GM03348 (cell line): ENCODE data around the gene SFSWAP.
"Not testable (repeated sequence)": the region's sequence is repeated elsewhere in the genome, so short reads cannot be mapped to it uniquely, and the experiment has no call there.

ENCODE experiments used
- DNase-seq: peaks from one replicate; pipeline ENCODE4 v3.0.0; 2012; ENCODE audit warnings: low spot score

Gene SFSWAP

DNA sequence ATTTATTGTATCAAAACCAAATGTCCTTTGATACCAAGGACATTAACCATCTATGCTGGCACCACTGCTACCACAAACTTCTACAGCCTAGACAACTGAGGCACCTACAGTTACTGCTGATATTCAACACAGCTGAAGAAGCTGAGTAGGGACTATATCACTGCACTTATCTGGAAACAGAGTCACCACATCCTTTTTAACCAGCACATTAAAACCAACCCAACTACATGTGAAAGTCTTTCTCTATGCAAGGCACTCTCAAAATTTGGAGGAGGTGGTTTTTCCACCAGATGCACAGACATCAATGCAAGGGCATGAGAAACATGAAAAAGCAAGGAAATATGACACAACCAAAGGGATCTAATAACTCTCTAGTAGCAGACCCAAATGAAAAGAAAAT, 7.7 kb upstream of the SFSWAP start:
- no peak for DNase-seq

DNA sequence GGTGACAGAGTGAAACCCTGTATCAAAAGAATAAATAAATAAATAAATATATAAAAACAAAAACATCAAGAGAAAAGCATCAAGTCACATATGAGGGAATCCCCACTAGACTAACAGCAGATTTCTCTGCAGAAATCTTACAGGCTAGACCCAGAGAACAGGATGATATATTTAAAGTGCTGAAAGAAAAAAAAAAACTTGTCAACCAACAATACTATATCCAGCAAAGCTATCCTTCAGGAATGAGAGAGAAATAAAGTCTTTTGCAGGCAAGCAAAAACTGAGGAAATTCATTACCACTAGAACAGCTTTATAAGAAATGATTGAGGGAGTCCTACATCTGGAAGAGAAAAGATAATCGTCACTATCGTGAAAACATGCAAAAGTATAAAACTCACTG, 6.4 kb upstream of the SFSWAP start:
- no peak for DNase-seq

DNA sequence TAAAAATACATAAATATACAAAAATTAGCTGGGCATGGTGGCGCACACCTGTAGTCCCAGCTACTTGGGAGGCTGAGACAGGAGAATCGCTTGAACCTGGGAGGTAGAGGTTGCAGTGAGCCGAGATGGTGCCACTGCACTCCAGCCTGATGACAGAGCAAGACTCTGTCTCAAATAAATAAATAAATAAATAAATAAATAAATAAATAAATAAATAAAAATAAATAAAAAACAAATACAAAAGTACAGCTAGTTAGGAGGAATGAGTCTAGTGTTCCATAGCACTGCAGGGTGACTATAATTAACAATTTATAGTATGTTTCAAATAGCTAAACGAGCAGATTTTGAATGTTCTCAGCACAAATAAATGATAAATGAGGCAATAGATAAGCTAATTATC, 4.2 kb upstream of the SFSWAP start:
- DNase-seq: not testable (repeated sequence)

DNA sequence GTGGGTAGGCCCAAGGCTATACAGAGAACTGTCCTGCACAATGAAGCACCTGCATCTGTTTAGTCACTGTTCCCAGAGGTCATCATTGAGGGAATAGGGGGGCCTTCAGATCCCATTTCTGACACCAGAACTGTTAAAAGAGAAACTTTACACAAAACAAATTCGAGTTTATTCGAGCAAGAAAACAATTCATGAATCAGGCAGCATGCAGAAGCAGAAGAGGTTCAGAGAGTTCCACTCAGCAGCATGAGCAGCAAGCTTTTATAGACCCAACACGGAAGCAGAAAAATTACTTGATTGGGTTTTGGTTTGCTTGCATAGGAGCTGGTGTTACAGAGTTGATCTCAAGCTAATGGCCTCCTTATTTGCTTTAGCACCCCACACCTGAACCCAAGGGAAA, 1.7 kb upstream of the SFSWAP start:
- no peak for DNase-seq

DNA sequence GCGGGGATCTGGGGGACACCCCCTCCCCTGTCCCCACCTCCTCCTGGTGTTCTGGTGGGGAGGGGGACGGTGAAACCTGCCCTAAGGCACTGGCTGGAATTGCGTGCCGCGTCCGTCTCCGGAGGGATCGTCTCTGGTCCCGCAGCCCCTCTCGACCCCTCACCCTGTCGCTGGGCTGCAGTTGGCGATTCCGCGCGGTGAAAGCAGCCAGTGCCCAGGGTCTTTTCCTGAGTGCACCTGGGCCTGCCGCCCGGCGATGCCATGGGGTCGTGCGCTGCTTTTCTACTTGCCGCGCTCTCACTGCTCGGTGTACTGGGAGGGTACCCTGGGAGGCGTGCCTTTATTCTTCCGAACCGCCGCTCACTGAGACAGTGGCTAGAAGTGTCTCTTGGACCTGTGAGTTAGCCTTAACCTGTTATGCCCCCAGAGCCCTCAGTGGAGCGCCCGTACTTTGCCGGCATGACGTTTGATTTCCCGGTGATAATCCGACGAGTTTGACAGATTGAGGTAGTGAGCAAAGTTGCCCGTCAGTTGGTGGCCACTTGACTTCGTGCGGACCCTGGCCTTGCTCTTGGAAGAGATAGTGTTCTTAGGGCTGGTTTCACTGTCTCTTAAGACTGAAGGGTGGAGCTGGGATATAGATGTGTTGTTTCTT, 788 bp downstream of the SFSWAP start:
- no peak for DNase-seq

DNA sequence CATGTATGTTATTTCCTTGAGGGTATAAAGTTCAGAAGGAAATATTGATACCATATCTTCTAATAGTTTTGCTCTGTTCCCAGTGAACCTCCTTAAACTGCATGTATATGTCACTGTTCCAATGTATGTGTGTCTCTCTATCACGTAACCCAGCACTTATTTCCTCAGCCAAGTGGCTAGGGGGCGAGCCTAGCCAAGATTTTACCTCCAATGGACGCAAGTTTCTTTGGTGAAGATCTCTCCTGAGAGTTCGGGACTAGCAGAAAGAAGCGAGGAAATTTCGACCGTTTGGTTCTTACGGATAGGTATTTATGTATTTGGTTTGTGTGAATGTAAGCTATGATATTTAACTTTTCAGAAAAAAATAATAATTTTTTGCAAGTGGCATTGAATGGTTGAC, 2.5 kb downstream of the SFSWAP start:
- no peak for DNase-seq

DNA sequence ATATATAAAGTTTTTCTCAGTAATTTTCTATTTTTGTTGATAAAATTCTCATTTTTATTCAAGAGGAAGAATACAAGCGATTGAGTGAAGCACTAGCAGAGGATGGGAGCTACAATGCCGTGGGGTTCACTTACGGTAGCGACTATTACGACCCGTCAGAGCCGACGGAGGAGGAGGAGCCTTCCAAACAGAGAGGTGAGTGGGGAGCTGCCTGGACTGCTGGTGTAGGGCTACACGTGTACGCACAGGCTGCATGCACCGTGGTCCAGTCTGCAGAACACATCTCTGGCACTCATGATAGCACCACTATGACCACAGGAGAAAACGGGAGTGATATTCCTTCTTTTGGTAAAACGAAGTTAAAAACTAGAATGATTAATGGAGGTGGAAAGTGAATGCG, 3.9 kb downstream of the SFSWAP start:
- no peak for DNase-seq

DNA sequence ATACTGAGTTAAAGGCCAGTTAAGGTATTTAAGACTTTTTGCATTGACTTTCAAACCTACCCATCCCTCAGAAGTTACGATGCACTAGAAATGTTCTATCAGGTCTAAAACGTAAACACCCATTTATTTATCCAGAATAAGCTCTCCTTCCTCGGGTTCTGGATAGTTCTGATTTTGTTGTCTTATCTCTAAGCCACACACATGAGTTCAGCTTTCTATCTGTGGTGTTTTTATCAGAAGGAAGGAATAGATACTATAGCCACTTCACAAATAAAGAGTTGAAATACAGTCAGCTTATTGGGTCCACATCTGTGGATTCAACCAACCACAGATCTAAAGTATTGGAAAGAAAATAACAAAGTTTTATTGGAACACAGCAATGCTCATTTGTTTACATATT, 5.4 kb downstream of the SFSWAP start:
- DNase-seq: no peak

DNA sequence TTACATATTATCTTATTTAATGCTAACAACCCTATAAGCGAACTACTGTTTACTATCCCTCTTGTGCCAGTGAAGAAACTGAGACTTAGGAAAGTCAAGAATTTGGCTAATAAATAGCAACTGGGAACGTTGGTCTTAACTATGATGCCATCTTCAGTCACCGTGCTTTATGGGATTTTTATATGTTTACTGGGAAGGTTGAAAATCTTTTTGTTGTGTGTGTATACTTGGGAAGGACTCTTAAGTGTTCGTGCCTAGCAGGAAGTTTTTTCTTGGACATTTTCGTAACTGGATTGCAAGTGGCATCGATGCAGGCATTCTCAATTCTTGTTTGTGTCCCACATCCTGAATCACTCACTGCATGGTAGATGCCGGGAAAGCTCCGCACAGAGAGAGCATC, 9.4 kb downstream of the SFSWAP start:
- DNase-seq: no peak

DNA sequence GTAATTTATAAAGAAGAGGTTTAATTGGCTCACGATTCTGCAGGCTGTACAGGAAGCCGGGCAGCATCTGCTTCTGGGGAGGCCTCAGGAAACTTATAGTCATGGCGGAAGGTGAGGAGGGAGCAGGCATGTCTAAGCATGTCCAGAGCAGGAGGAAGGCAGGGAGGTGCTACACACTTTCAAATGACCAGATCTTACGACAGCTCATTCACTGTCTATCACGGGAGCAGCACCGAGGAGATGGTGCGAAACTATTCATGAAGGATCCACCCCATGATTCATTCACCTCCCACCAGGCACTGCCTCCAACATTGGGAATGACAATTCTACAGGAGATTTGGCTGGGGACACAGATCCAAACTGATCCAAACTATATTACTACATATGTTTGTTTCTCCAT, 10.0 kb downstream of the SFSWAP start:
- no peak for DNase-seq

DNA sequence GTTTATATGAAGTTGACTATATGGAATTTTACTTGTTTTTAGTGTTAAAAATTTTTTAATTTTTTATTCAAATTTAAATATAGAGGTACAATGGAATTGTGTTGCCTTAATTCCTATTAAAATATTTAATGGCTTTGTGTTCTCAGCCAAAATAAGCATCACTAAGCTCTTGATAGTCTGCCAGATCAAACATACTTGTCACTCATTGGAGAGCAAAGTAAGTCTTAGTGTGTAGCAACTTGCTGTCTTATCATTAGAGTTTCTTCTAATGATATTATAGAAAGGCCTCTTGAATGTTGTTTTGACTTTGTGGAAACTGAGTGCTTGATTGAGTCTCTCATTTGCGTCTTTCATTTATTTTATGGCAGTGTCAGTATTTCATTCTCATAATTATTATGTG, 10.7 kb downstream of the SFSWAP start:
- DNase-seq: no peak

DNA sequence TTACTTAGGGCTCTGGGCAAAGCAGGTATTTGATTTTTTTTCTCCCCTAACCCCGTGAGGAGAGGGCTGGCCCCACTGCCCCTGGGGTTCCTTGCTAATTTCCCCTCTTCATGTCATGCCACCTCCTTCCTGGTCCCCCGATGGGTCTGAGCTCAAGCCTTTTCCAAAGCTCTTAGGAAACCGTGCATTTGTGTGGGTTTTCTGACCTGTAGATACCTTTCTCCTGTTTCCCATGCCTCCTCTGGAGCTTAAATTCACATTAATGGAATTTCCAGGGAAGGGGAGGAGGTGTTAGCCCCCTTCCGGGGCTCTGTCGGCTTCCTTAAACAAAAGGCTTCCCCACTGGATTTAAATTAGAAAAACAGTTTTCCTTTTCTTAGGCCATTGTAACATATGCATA, 12.6 kb downstream of the SFSWAP start:
- no peak for DNase-seq

DNA sequence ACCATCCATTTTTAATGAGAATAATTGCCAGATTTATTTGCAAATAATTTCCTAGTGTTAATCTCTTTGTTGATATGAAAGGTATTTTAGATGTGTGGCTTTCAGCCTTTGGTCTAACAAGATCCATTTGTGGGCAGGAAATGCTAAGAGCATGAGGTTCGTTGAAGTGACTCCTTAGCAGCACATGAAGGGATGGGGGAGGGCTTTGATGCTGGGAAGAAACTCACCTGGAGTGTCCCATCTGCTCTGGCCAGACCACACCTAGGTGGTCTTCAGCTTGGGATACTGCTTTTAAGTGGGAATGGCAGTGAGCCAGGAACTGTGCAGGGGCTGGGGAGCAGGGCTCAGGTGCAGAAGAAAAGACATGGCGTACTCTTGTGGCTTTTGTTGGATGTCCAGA, 13.6 kb downstream of the SFSWAP start:
- no peak for DNase-seq

DNA sequence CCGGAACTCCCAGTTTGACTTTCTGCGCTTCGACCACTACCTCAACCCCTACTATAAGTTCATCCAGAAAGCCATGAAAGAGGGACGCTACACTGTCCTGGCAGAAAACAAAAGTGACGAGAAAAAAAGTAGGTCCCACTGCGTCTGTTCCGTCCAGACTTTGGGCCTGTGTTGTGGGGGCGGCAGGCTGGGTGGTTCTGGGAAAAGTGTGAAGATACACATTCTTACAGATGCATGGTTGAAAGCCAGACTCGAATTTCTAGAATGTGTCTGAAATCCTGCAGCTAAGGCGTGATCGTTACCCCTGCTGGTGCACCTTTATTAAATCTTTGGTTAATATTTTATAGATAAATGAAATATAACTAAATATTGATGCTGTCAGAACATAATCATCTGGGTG, 14.6 kb downstream of the SFSWAP start:
- no peak for DNase-seq

DNA sequence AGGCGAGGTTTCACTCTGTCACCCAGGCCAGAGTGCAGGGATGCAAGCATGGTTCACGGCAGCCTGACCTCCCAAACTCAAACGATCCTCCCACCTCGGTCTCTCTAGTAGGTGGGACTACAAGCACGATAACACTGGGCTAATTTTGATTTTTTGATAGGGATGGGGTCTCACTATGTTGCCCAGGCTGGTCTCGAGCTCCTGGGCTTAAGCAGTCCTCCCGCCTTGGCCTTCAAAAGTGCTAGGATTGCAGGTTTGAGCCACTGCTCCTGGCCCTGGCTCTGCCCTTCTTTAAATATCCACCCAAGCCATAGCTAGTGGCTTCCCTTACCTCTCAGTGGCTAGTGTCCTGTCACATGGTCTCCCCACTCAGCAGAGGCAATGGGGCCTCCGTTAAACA, 17.8 kb downstream of the SFSWAP start:
- DNase-seq: no peak

DNA sequence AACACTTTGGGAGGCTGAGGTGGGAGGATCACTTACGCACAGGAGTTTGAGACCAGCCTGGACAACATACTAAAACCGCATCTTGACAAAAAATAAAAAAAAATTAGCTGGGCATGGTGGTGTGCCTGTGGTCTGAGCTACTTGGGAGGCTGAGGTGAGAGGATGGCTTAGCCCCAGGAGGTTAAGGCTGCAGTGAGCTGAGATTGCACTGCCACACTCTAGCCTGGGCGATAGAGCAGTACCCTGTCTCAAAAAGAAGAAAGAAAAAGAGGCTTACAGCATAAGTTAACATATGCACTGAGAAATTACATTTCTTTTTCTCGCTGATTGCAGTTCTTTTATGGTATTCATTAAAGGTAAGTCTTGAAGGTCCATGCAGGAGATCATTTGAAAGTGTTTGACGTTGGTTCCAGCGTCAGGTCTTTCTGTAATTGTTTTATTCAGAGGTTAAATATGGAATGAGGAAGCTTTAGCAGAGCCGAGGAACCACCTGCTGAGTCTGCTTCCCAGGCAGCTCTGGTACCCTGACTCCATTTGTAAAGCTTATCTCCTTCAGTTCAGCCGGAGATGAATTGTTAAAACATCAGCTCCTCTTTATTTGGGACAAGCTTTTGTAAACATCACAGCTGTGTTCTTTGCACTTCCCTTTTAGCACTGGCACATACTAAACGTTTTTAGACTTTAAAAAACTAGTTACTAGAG, 18.5 kb downstream of the SFSWAP start:
- no peak for DNase-seq

DNA sequence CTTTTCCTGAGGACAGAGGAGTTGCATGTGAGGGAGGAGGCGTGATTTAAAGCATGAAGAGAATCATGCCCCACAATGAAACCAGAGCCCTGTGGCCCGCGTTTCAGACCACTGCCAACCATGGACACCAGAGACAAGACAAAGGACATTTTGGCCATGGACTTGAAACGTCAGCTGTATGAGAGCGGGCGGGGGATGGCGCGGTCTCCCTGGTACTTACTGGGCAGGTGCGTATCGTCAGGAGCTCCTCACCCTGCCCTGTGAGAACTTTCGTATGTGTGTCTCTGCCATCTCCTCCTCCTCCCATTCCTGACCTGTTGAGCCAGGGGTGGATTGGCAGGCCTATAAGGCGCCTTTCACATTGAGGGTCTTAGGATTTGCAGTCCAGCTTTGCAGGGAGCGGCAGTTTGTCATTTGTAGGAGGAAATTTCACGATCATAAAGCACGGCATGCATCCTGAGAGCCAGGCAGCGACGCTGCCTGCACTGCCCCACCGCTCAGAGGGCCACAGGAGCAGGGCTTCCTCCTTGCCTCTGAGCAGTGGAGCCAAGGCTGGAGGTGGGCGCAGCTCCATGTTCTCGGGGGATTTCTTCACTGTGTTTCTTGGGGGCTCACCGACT, 22.2 kb downstream of the SFSWAP start:
- DNase-seq: no peak

DNA sequence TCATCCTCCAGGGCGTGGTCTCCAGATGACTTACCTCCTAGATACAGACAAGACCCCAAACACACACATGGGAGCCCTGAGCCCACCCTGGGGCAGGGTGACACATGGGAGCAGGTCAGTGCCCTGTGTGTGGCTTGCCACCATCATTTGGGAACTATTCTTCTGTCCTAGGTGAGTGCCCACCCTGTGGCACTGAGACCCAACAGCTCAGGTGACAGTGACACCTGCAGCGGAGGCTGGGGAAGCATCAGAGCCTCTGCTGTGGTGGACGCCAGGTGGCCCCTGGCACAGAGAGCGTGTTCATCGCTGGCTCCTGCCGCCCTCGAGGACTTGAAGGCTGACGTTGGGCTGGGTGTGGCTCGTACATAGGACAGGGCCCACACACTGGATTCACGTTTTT, 23.0 kb downstream of the SFSWAP start:
- DNase-seq: no peak

DNA sequence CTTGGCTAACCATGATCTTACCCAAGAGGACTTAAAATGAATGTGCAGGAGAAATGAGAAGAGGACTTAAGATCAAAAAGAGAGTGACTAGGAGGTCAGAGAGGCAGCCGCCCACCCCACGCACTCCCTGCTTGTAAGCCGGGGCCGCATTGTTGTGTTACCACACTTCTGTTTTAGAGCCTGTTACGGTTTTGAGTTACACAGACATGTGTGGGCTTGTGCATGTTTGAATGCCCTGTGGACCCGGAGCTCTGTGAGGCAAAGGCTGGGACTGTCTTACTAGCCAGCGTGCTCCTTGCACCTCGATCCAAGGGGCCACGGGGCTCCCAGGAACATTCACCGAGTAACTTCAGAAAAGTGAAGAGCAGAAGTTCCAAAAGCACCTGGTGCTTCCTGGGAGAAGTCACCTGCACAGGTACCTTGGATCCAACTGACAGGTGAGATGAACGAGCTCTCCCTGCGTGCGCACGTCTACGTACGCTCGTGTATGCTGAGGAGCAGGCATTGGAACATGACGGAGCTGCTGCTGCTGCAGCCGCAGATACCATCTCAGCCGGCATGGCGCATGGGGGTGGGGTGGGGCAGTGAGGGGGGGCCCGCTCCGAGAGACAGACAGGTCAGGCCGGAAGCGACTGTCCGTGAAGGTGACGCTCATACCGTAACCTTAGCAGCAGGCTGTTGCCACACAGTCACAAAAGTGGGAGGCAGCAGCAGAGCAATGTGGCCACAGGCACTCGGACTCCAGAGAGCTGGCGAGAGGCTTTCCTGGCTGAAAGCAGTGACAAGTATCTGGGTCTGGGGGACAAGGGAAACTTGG, 23.7 kb downstream of the SFSWAP start:
- no peak for DNase-seq

DNA sequence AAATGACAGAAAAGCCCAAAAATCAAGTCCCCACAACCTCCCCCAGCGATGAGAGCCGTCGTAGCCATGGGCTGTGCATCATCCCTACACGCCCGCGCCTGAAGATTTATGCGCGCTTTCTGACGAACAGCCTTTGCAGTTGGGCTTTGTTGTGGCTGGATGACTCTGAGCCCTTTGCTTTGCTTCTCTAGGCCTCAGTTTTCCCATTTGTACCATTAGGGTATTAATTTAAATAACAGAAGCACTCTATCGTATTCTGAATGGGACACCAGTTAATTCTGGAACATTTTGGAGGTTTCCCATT, 24.2 kb downstream of the SFSWAP start:
- no peak for DNase-seq

DNA sequence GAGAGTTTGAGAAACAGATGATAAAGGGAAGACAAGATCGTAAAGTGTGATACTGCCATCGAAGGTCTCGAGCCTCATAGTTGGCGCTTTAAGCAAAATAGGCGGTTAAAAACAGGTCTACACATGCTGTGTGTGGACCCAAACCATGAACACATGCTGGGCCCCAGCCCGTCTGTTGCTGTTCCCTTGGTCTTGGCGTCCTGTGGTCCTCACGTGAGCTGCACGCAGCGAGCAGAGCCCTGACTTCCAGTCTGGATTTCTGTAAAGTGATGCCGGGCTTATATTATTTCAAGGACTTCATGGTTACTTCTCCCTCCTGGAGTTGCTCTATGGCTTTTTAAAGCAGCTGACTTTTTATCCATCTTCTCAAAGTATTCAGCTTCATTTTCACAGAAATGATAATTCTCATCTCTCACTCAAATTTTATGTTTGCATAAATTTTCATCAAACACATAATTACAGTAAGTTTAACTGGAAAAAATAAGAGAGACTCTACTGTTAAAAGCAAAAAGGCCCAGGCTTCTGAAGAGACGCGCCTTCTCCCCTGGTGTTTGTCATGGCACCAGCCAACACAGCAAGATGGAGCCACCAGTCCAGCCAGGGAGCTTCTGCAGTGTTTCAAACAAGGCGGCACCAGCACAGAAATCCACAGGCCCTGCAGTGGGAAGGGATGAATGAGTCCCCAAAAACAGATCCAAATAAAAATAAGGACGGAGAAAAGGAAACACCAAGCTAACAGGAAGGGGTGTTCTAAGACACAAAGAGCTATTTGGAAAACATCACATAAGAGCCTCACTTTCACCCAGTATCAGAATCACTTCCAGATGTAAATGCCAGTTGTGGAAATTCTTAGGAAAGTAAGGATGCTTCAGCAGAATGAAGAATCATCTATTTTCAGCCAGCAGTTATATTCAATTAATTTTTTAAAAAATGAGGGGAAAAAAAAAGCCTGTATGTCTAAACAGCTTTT, 24.9 kb downstream of the SFSWAP start:
- no peak for DNase-seq
